ENCODE measurements around the gene BLOC1S3.

The BLOC1S3 gene

GRCh38 chr19:45180936-45181335, 2.4 kb downstream of the BLOC1S3 start:
- FAIRE-seq = no peak
- DNase-seq (ENCODE audit: low spot score) = no peak

- FAIRE-seq = no peak
- no peak for DNase-seq (ENCODE audit: low spot score)
These were observed 4.2 kb downstream of the BLOC1S3 start for GRCh38 chr19:45182758-45183157.

DNA sequence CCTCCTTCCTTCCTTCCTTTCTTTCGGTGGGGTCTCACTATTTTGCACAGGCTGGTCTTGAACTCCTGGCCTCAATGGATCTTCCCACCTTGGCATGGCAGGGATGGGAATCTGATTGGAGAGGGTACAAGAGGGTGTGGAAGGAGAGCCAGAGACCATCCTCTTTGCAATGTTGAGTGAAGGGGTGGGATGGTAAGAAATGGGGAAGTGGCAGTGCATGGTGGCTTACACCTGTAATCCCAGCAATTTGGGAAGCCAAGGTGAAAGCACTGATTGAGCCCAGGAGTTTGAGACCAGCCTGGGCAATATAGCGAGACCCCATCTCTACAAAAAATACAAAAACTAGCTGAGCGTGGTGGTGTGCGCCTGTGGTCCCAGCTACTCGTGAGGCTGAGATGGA, 5.5 kb downstream of the BLOC1S3 start:
- FAIRE-seq (no peak), DNase-seq (ENCODE audit: low spot score) (no peak)

DNA sequence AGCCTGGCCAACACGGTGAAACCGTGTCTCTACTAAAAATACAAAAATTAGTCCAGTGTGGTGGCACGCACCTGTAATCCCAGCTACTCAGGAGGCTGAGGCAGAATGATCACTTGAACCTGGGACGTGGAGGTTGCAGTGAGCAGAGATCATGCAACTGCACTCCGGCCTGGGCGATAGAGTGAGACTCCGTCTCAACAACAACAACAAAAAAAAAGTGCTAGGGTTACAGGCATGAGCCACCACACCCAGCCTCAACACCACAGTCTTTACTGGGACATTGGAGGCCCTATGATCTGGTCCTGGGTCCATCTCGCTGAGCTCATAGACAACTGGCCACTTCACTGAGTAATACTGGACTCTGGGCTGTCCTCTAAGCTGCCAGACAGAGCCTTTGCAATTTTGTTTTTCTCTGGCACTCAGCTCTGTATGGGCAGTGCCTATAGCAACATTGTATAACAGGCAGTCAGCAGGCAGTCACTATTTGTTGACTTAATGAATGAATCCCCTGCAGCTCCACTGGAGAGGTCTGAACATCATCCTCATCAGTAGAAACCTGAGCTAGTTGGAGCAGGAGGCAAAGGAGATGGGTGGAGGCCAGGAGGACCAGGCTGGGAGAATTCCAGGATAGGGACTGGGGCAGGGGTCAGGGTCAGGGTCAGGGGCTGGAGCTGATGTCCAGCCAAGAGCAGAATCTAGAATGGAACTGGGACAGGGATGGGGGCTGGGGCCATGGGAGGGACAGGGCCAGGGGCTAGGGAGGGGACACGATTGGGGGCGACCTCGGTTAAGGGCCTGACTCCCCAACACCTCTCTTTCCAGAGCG, 8.1 kb downstream of the BLOC1S3 start:
- DNase-seq (ENCODE audit: low spot score) (no peak), FAIRE-seq (no peak)

DNA sequence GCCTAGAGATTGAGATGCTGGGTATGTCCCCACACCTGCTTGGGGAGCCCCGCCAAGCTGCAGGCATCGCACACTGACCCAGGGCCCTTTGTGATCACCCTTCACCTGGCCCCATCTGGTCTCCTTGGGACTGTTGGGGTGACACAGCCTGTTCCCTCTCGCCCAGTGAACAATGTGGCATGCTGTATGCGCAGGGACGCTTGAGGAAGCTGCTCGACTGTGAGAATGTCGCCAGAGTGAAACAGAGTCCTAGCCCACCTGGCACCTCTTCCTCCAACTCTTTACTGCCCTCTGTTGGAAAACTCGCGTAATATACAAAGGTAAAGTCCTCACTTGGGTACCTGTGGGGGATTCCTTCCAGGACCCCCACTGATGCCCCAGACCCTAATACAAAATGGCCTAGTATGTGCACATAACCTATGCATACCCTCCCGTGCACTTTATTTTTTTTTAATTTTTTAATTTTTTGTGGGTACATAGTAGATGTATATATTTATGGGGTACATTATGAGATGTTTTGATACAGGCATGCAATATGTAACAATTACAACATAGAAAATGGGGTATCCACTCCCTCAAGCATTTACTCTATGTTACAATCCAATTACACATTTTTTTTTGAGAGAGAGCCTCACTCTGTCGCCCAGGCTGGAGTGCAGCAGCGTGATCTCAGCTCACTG, 9.0 kb downstream of the BLOC1S3 start:
- FAIRE-seq = no peak
- no peak for DNase-seq (ENCODE audit: low spot score)

DNA sequence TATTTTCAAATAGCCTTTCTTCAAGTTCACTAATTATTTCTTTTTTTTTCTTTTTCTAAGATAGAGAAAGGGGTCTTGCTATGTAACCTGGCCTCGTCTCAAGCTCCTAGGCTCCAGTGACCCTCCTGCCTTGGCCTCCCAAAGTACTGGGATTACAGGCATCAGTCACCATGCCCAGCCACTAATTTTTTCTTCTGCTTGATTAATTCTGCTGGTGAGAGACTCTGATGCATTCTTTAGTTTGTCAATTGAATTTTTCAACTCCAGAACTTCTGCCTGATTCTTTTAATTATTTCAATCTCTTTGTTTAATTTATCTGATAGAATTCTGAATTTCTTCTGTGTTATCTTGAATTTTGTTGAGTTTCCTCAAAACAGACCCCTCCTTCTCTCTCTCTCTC, 11.4 kb downstream of the BLOC1S3 start:
- DNase-seq (ENCODE audit: low spot score) (no peak), FAIRE-seq (no peak)

GRCh38 chr19:45191375-45191774, 12.8 kb downstream of the BLOC1S3 start:
- DNase-seq (ENCODE audit: low spot score) (no peak), FAIRE-seq (no peak)

DNA sequence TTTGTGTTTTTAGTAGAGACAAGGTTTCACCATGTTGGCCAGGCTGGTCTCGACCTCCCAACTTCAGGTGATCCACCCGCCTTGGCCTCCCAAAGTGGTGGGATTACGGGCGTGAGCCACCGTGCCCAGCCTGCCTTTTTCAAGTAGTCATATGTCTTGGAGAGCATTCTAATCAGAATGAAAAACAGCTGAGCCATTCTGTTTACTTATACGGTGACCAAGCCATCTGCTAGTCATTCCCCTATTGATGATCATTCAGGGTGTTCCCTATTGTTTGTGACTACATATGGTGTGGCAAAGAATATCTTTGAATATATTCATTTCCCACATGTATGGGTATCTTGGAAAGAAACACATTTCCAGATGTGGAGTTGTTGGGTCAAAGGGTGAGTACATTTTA, 17.2 kb downstream of the BLOC1S3 start:
- FAIRE-seq (no peak), DNase-seq (ENCODE audit: low spot score) (no peak)

DNA sequence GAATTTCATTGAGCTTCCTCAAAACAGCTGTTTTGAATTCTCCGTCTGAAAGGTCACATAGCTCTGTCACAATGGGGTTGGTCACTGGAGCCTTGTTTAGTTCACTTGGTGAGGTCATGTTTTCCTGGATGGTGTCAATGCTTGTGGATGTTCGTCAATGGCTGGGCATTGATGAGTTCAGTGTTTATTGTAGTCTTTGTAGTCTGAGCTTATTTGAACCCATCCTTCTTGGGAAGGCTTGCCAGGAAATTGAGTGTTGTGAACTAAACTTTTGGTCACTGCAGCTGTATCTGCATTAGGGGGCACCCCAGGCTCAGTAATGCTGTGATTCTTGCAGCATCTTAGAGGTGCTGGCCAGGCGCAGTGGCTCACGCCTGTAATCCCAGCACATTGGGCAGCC, 22.0 kb downstream of the BLOC1S3 start:
- FAIRE-seq = no peak
- DNase-seq (ENCODE audit: low spot score) = no peak

DNA sequence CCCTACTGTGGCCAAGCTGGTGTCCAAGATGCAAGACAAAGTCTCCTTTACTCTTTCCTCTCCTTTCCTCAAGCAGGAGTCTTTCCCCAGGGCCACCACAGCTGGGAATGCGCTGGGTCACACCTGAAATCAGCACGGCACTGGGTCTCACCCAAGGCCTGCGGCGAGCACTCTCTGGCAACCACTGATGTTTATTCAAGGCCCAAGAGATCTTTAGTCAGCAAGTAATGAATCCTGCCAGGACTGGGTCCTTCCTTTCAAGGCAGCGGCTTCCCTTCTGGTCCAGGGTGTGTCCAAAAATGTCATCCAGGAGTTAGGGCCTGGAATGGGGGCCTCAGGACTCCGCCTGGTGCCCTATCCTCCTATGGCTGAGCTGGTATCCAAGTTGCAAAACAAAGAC, 24.1 kb downstream of the BLOC1S3 start:
- FAIRE-seq = no peak
- no peak for DNase-seq (ENCODE audit: low spot score)

DNA sequence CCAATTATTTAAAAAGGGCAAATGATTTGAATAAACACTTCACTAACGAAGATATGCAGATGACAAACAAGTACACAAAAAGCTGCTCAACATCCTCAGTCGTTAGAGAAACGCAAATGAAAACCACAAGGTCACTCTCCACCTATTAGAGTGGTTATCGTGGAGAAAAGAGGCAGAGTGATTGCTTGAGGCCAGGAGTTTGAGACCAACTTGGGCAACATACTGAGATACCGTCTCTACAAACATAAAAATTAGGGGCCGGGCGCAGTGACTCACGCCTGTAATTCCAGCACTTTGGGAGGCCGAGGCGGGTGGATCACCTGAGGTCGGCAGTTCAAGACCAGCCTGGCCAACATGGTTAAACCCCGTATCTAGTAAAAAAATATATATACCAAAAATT, 27.2 kb downstream of the BLOC1S3 start:
- FAIRE-seq (no peak), DNase-seq (ENCODE audit: low spot score) (no peak)

- DNase-seq (ENCODE audit: low spot score) (no peak), FAIRE-seq (no peak)
These were observed 27.7 kb downstream of the BLOC1S3 start for GRCh38 chr19:45206328-45206727.

DNA sequence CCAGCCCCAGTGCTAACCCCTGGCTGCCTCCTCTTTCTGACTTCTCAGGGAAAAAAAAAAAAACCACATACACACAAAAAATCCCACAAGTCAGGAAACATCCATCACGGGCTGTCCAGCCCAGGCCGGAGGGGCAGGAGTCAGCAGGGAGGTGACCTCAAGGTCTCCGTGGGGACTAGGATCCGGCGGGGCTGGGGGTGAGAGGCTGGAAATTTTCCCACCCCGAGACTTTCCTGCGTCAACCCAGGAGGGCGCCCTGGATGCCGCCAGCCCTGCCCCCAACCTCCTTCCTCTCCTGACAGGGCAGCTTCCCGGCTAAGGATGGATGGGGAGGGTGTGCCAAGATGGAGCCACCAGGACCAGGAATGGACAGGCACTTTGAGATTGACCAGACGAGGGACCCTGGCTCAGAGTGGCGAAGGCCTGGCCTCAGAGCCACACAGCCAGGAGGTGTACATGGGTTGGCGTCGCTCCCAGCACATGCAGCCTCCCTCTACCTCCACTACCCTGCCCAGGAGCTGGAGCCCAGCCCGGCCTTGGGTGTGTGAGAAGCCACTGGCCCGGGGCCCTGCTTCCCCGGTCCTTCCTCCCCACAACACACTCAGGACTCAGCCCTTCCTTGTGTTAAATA, 33.3 kb downstream of the BLOC1S3 start:
- FAIRE-seq (no peak), DNase-seq (ENCODE audit: low spot score) (no peak)

DNA sequence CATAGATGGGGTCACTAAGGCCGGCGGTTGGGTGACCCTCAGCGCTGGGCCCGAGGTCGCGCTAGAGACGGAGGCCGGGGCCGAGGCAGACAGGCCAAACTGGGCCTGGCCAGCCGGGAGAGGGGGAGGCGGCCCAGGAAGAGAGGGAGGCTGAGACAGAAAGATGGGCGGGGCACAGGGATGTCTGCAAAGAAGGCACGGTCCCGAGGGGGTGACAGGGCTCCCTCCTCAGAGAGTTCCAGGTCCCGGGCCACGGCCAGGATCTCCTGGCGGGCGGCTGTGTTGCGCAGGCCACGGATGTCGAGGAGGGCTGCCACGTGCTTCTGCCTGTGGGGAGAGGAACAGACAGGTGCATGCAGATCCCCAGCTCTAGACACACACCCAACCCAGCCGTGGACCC, 34.4 kb downstream of the BLOC1S3 start:
- DNase-seq (ENCODE audit: low spot score) (no peak), FAIRE-seq (no peak)

- DNase-seq (ENCODE audit: low spot score) (no peak), FAIRE-seq (no peak)
These were observed 37.0 kb downstream of the BLOC1S3 start for GRCh38 chr19:45215391-45216191.

- no peak for FAIRE-seq
These were observed 38.1 kb downstream of the BLOC1S3 start for GRCh38 chr19:45216667-45217066.

DNA sequence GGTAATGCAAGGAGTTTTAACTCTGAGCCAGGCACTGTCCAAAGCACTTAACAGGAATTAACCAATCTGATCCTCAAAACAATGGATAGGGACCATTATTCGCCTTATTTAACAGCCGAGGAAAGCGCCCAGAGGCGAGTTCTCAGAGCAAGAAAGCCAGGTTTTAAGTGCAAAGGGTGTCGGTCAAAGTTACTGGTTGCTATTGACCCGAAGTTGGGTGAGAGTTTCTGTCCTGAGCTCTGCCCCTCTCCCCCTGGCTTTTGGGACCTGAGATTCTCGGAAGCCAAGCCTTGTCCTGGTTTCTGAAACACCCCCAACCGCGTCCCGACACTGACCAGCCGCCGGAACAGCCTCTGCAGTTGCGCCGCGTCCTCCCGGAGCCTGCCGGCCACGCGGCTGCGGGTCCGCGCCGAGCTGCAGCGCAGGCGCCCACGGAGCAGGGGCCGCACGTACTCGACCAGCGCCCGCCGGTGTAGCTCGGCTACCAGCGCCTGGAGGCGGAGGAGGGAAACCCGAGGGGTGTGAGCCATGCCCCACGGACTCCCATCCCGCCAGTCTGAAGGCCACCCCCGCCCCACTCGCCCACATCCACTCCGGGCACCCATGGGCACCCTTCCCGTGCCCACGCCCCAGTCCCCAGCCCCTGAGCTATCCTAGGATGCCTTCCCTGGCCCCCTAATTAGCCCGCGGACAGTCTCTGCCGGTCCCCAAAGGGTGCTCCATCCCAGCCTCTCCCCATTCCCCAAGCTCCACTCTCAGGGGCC, 38.8 kb downstream of the BLOC1S3 start:
- DNase-seq (ENCODE audit: low spot score) (no peak), FAIRE-seq (no peak)

More at GRCh38 chr19:45216667-45217066, 38.1 kb downstream of the BLOC1S3 start:
- DNase-seq (ENCODE audit: low spot score) = no peak

DNA sequence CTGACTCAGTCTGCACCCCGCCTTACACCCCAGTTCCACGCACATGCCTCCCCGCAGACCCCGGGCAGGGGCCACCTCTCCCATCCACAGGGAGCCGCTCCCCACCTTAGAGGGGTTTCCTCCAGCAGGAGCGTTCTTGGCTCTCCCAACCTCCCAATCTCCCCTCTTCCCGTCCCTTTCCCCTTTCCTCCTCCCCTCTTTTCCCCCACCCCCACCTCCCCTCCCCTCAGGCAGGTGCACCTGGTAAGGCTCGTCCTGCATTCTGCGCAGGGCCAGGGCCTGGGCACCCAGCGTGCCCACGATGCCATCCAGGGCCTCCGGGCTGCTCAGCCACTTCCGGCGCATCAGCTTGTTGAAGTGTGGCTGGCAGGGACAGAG, 39.4 kb downstream of the BLOC1S3 start:
- DNase-seq (ENCODE audit: low spot score) = no peak
- no peak for FAIRE-seq

- no peak for FAIRE-seq
These were observed 39.8 kb downstream of the BLOC1S3 start for GRCh38 chr19:45218426-45218825.

GRCh38 chr19:45218911-45219743, 40.5 kb downstream of the BLOC1S3 start:
- no peak for FAIRE-seq

More at GRCh38 chr19:45218426-45218825, 39.8 kb downstream of the BLOC1S3 start:
- DNase-seq (ENCODE audit: low spot score) = no peak

More at GRCh38 chr19:45218911-45219743, 40.5 kb downstream of the BLOC1S3 start:
- DNase-seq (ENCODE audit: low spot score) = no peak
